Stomach (tissue), 9 donors: ENCODE measurements around the gene TRABD. TPM values are rescaled to one million over a fixed set of nuclear protein-coding genes. Genes with fewer than 3 reads are reported as not detected.

Source experiments
- DNase-seq, 2 donors: peaks; one replicate each; pipeline versions ENCODE4 v3.0.0 to v3.0.0-alpha.2; 2013 to 2019
- H3K27ac ChIP-seq, 5 donors: fragments of 200-600 bp in 4 of 5; sonication (generic) in 4 of 5; one replicate each; pipeline ENCODE4 v1.5.1; 2013 to 2019; ENCODE audit warnings: mild to moderate bottlenecking in 1 of 5, moderate library complexity in 1 of 5
- H3K27me3 ChIP-seq, 3 donors: fragments of 200-600 bp; sonication (generic); one replicate each; pipeline ENCODE4 v1.5.1; 2017 to 2019; ENCODE audit warnings: mixed run types in 1 of 3
- H3K36me3 ChIP-seq, 4 donors: fragments of 200-600 bp; sonication (generic); 1 replicate in 3 of 4; 2 replicates in 1 of 4; pipeline ENCODE4 v1.5.1; 2016 to 2019
- H3K4me1 ChIP-seq, 4 donors: fragments of 200-600 bp; sonication (generic); one replicate each; pipeline ENCODE4 v1.5.1; 2016 to 2019
- H3K4me3 ChIP-seq, 4 donors: fragments of 200-600 bp; sonication (generic) in 3 of 4; one replicate each; pipeline ENCODE4 v1.5.1; 2016 to 2019; ENCODE audit warnings: mild to moderate bottlenecking in 1 of 4
- H3K9me3 ChIP-seq, 4 donors: fragments of 200-600 bp; sonication (generic); one replicate each; pipeline ENCODE4 v1.5.1; 2016 to 2019
- EP300 ChIP-seq: sonication (generic); formaldehyde crosslinking; IDR thresholded peaks from one replicate; pipeline ENCODE4 v1.6.1; 2017; ENCODE audit warnings: antibody characterized with exemption
- POLR2A ChIP-seq, 4 donors: fragments of 450-650 bp; IDR thresholded peaks; one replicate each; pipeline ENCODE4 v1.6.1; 2016; ENCODE audit warnings: antibody characterized with exemption in 4 of 4, control low read depth in 2 of 4, mild to moderate bottlenecking in 1 of 4, moderate library complexity in 1 of 4
- POLR2AphosphoS5 ChIP-seq, 3 donors: sonication (generic); formaldehyde crosslinking; IDR thresholded peaks; one replicate each; pipeline ENCODE4 v1.6.1; 2016; ENCODE audit warnings: antibody characterized with exemption in 3 of 3
- WGBS, 5 donors: extraction: QIAGEN DNeasy Blood & Tissue Kit in 3 of 5; methylation state at CpG; one replicate each; pipeline versions ENCODE4 v1.1.5 to v1.1.7; 2013 to 2018; 5-methylcytosine and 5-hydroxymethylcytosine counted together
- intact Hi-C: fragments of 100-400 bp; cut with DNase I; formaldehyde crosslinking; loops from one replicate; pipeline ENCODE4 v1.15.1; 2023; ENCODE audit warnings: low total_unique reads
- polyA plus RNA-seq, 3 donors: library from polyadenylated mRNA; stranded (reverse); fragments of 200-250 nt; gene quantifications; one replicate each; pipeline ENCODE4 v1.2.3, GENCODE V29; 2013
- total RNA-seq, 5 donors: library from RNA; depleted of rRNA; stranded (reverse); fragments of >200 nt; gene quantifications; one replicate each; pipeline versions ENCODE4 v1.1.0 to v1.2.3, GENCODE V29; 2014 to 2016
- TF ChIP-seq, protein P1 (sequence below), 7 experiments: fragments of 450-650 bp in 4 of 7; fragments of 200-600 bp in 3 of 7; sonication (generic) in 3 of 7; IDR thresholded peaks; one replicate each; pipeline ENCODE4 v1.5.1; 2016 to 2019; ENCODE audit warnings: antibody characterized with exemption in 7 of 7, control low read depth in 2 of 7, mild to moderate bottlenecking in 1 of 7
- donor health status: healthy with polysubstance abuse.
- donor health status: Bipolar disorder and iron deficiency.
- donor health status: healthy.

TRABD gene
- total and polyA plus RNA-seq, 8 donors = 13.2 to 245 (median 47.5) TPM

DNA sequence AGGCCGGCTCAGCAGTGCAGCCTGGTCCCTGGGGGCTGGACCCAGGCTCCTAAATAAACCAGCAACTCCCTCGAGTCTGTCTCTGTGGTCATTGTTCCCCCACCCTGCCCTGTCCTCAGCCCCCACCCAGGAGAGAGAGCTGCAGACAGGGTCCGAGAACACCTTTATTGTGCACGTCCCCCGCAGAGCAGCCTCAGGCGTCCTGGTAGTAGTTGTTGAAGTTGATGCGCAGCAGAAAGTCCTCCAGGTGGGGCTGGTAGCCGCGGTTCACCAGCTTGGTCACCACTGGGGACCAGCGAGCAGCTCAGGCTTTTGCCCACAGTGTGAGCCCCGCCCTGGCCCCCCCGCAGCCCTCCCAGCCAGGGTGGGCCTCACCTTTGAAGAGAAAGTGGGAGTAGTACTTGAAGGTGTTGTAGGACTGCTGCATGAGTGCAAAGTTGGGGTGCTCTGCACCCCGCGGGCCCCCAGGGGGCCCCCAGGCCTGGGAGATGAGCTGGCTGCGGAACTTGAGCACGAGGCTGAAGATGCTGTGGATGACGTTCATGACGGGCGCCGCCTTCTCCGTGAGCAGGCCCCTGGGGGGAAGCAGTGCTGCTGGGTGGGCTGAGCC is 31.9 kb downstream of the TRABD start:
- intact Hi-C loops = no loop called here
- WGBS, 5 donors = 84 to 90% (median 85%) methylated on average over 17 to 21 of the region's 21 CpGs
- TF ChIP-seq POLR2A (IDR thresholded peaks at IDR 0.05) (no peak), POLR2AphosphoS5 (IDR thresholded peaks at IDR 0.05) (no peak), EP300 (no peak)
- TF ChIP-seq, protein P1, sequence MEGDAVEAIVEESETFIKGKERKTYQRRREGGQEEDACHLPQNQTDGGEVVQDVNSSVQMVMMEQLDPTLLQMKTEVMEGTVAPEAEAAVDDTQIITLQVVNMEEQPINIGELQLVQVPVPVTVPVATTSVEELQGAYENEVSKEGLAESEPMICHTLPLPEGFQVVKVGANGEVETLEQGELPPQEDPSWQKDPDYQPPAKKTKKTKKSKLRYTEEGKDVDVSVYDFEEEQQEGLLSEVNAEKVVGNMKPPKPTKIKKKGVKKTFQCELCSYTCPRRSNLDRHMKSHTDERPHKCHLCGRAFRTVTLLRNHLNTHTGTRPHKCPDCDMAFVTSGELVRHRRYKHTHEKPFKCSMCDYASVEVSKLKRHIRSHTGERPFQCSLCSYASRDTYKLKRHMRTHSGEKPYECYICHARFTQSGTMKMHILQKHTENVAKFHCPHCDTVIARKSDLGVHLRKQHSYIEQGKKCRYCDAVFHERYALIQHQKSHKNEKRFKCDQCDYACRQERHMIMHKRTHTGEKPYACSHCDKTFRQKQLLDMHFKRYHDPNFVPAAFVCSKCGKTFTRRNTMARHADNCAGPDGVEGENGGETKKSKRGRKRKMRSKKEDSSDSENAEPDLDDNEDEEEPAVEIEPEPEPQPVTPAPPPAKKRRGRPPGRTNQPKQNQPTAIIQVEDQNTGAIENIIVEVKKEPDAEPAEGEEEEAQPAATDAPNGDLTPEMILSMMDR (IDR thresholded peaks at IDR 0.05) = no peak
- no peak for DNase-seq
- peaks cover 73 to 98% (median 95%) of the 10 kb centered on the region in 4 donors for H3K36me3 ChIP-seq
- peaks cover 5 to 26% (median 10%) of the 10 kb centered on the region in 4 donors for H3K4me1 ChIP-seq
- peaks cover 0 to 2% (median 0%) of the 10 kb centered on the region in 4 donors for H3K9me3 ChIP-seq
- H3K27ac ChIP-seq = no peak overlapping the region
- H3K27me3 ChIP-seq = no peaks in the 10 kb centered on the region
- no peak overlapping the region for H3K4me3 ChIP-seq

DNA sequence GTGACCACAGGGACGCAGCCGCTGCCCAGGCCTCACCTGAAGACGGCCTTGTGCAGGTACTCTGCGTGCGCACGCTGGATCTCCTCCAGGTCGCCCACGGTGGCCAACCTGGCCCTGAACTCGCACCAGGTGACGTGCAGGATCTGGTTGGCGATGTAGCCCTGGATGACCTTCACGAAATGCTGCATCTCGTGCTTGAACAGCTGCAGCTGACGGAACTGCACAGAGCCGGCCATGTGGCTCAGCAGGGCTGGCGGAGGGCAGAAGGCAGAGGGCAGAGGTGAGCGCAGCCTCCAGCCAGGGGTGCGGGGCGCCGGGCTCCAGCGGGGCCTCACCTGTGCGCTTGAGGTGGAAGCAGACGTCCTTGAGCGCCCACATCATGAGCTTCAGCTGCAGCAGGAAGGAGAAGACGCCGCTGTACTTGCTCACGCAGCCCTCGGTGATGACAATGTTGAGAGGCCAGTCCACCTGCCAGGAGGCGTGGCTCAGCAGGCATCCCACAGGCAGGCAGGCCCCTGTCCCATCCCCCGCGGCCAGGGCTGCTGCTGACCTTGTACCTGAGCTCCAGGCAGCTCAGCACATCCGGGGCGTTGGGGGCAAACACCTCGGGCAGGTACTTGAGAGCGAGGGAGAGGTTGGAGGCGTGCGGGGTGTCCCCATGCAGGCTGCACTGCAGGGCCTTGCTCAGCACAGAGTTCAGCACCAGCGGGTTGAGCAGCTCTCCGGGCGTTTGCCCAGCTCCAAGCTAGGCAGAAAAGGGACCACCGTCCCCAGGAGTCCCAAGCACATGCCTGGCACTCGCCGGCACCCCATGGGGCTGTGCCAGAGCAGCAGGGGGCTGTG is 32.7 kb downstream of the TRABD start:
- WGBS, 5 donors = 78 to 86% (median 81%) methylated on average over 16 to 43 of the region's 43 CpGs
- Histone ChIP-seq H3K36me3 (peaks cover 74 to 98% (median 95%) of the 10 kb centered on the region in 4 donors), H3K4me3 (no peak overlapping the region), H3K27me3 (no peaks in the 10 kb centered on the region), H3K27ac (no peak overlapping the region), H3K4me1 (peaks cover 5 to 26% (median 10%) of the 10 kb centered on the region in 4 donors), H3K9me3 (peaks cover 0 to 2% (median 0%) of the 10 kb centered on the region in 4 donors)
- TF ChIP-seq, protein P1 (IDR thresholded peaks at IDR 0.05) = no peak
- TF ChIP-seq EP300 (no peak), POLR2A (IDR thresholded peaks at IDR 0.05) (no peak), POLR2AphosphoS5 (IDR thresholded peaks at IDR 0.05) (no peak)
- DNase-seq = peak in 1 of 2 donors; percentile 37
- intact Hi-C loops = no loop called here

DNA sequence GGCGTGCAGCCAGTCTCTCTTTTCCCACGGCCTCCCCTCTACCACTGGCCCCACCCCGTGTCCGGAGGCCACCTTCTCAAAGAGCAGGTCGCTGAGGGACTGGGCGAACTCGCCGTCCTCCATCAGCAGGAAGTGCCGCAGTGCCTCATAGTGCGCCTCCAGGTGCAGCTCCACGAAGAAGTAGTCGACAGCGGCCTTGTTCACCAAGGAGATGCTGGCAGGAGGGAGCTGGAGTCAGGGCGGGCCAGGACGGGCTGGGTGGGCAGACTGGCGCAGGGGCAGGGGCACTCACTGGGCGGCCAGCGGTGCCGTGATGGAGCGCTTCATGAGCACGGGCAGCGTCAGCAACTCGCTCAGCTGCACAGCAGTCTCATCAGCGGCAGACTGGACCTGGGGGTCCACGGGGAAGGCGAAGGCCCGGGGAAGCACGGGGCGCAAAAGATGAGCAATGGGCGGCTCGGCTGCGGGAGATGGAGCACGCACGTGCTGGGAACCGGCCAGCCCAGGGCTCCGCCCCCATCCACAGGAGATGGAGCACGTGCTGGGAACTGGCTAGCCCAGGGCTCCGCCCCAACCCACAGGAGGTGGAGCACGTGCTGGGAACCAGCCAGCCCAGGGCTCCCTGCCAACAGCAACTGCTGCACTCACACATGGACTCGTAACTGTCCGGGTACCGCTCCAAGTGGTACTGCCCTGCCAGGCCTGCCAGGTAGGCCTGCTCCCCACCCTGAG is 33.4 kb downstream of the TRABD start:
- H3K4me3 ChIP-seq = no peak overlapping the region
- H3K4me1 ChIP-seq = peaks cover 5 to 21% (median 10%) of the 10 kb centered on the region in 4 donors
- 55 to 71% (median 65%) methylated on average over 29 to 42 of the region's 42 CpGs for WGBS, 5 donors
- DNase-seq = peak; percentile 92 to 98
- intact Hi-C loops = no loop called here
- no peaks in the 10 kb centered on the region for H3K9me3 ChIP-seq
- peaks cover 75 to 98% (median 95%) of the 10 kb centered on the region in 4 donors for H3K36me3 ChIP-seq
- peak overlapping the region in 1 of 5 donors; percentile 18 for H3K27ac ChIP-seq
- H3K27me3 ChIP-seq = no peaks in the 10 kb centered on the region
- TF ChIP-seq POLR2AphosphoS5 (IDR thresholded peaks at IDR 0.05) = peak in 2 of 3 donors; percentile 32 to 88
- no peak for TF ChIP-seq POLR2A (IDR thresholded peaks at IDR 0.05)

DNA sequence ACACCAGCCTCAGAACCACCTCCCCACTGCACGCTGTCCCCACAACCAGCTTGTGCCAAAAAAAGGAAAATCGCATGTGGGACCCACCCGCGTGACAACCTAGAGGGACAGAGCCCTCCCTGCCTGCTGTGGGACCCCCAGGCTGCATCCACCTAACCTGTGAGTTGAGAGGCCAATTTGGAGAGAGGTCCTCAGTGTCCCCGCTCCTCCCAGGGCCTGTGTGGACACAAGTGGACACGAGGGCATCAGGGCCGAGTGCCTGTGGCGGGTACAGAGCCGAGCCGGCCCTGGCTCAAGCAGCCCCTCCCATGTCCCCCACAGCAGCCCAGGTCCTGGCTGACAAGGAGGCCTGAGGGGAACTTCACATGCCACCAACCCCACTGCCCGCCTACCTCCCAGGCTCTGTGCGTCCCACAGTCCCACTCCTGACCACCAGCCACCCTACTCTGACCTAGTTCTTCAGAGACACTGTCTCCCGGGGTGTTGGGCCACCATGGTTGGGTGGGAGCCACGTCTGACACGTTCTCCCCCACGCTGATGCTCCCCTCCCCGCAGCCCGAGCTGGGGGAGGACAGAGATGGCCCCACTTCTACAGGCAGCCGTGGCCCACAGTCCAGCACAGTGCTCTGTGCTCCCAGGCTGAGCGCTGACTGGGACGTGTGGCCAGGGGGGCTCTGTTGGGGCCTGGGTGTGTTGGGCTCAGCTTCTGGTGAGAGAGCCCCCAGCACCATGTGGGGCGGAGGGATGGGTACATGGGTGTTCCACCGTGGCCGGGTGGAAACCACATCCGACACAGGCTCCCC is 34.3 kb downstream of the TRABD start:
- no peak for TF ChIP-seq POLR2AphosphoS5 (IDR thresholded peaks at IDR 0.05)
- no peak for TF ChIP-seq EP300
- TF ChIP-seq POLR2A (IDR thresholded peaks at IDR 0.05) = no peak
- no peak for DNase-seq
- Histone ChIP-seq H3K27me3 (no peaks in the 10 kb centered on the region), H3K4me3 (no peak overlapping the region), H3K36me3 (peaks cover 81 to 98% (median 95%) of the 10 kb centered on the region in 4 donors), H3K9me3 (no peaks in the 10 kb centered on the region), H3K4me1 (peaks cover 5 to 19% (median 10%) of the 10 kb centered on the region in 4 donors), H3K27ac (peak overlapping the region in 1 of 5 donors; percentile 18)
- 75 to 90% (median 79%) methylated on average over 18 to 25 of the region's 25 CpGs for WGBS, 5 donors
- intact Hi-C loops = no loop called here
